Ureter (tissue), 1 donor: ENCODE measurements around the gene HEATR1. TPM values are rescaled to one million over a fixed set of nuclear protein-coding genes. Genes with fewer than 3 reads are reported as not detected.
"Not testable (repeated sequence)": the region's sequence is repeated elsewhere in the genome, so short reads cannot be mapped to it uniquely, and the experiment has no call there.

ENCODE experiments used
- DNase-seq: peaks from one replicate; pipeline ENCODE4 v3.0.0-alpha.2; 2020; ENCODE audit warnings: low spot score
- total RNA-seq: library from RNA; stranded (reverse); gene quantifications from one replicate; pipeline ENCODE4 v1.2.4, GENCODE V29; 2023
- donor health status: DM: yes; HTN: yes; CAD: no.

HEATR1 gene, protein sequence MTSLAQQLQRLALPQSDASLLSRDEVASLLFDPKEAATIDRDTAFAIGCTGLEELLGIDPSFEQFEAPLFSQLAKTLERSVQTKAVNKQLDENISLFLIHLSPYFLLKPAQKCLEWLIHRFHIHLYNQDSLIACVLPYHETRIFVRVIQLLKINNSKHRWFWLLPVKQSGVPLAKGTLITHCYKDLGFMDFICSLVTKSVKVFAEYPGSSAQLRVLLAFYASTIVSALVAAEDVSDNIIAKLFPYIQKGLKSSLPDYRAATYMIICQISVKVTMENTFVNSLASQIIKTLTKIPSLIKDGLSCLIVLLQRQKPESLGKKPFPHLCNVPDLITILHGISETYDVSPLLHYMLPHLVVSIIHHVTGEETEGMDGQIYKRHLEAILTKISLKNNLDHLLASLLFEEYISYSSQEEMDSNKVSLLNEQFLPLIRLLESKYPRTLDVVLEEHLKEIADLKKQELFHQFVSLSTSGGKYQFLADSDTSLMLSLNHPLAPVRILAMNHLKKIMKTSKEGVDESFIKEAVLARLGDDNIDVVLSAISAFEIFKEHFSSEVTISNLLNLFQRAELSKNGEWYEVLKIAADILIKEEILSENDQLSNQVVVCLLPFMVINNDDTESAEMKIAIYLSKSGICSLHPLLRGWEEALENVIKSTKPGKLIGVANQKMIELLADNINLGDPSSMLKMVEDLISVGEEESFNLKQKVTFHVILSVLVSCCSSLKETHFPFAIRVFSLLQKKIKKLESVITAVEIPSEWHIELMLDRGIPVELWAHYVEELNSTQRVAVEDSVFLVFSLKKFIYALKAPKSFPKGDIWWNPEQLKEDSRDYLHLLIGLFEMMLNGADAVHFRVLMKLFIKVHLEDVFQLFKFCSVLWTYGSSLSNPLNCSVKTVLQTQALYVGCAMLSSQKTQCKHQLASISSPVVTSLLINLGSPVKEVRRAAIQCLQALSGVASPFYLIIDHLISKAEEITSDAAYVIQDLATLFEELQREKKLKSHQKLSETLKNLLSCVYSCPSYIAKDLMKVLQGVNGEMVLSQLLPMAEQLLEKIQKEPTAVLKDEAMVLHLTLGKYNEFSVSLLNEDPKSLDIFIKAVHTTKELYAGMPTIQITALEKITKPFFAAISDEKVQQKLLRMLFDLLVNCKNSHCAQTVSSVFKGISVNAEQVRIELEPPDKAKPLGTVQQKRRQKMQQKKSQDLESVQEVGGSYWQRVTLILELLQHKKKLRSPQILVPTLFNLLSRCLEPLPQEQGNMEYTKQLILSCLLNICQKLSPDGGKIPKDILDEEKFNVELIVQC (N-terminal part only)
- total RNA-seq: 56.3 TPM

DNA sequence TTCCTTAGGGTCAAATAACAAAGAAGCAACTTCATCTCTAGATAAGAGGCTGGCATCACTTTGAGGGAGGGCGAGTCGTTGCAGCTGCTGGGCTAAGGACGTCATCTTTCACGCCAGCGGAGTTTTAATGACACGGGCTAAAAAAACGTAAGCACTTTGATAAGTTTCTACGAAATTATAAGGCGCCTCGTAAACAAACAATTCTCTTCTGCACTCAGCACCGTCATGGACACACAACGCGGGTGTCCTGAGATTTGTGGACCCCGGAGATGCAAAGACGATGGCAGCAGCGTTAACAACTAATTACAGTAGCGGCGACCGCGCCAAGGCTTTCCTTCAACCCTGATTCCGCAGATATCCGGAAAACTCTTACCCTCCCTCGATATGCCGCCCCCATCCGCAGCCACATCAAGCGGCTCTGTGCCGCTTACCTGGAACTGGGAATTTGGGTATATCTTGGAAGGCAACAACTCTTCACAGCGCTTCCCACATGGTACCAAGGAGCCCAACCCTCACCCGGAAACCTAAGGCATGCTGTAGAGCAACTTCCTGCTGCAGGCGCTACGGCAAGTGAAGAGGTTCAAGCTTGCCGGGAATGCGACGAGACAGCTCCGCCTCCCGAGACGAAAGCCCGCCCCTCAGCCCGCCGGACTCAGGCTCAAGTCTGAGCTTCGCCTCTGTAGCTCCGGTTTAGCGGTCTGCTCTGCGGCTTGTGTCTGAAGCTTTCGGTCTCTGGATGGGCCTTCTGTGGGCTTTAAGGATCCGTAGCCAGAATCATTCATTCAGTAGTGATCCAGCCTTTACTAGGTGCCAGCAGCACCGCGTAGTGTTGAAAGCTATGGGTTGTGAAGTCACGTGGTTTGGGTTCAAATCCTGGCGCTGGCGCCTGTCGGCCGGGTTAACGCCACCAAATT is at the start of gene HEATR1:
Gene HEATR1 (minus strand): TSS at position 526 of the 914 bp plus-strand sequence. CDS start 421 bp downstream, at position 105.
- peak; percentile 95 for DNase-seq

DNA sequence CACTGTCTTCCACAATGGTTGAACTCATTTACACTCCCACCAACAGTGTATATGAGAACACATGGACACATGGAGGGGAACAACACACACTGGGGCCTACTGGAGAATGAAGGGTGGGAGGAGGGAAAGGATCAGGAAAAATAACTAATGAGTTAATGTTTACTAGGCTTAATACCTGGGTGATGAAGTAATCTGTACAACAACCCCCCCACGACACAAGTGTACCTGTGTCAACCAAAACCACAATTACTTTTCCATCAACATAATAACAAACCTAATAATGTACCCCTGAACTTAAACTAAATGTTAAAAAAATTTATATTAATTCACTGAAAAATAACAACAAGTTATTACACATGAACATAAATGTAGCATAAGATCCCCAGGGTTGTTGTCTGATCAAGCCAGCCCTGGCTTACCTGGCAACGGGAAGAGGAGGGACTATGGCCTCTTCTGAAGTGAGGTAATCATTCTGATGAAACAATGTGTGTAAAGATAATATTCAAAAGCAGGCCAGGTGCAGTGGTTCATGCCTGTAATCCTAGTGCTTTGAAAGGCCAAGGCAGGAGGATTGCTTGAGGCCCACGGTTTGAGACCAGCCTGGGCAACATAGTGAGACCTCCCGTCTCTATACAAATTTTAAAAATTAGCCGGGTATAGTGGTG is 40.8 kb upstream of the HEATR1 start:
- DNase-seq: no peak

DNA sequence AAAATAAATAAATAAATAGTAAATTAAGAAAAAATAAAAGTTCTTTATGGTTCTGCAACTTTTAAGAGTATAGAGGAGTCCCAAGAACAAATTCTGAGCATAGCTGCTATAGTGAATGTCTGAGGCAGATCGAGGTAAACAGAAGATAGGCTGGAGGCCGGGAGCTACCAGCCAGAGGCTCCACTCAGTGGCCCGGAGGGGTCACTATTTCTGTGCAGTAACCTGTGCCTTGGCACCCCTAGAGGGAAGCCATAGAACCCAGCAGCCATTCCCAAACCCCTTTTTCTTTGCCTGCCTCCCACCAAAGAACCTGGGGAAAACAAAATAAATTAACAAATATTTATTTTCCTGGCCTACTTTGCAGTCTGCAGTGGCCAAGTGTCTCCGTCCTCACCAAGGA is 38.4 kb upstream of the HEATR1 start:
- DNase-seq: no peak

DNA sequence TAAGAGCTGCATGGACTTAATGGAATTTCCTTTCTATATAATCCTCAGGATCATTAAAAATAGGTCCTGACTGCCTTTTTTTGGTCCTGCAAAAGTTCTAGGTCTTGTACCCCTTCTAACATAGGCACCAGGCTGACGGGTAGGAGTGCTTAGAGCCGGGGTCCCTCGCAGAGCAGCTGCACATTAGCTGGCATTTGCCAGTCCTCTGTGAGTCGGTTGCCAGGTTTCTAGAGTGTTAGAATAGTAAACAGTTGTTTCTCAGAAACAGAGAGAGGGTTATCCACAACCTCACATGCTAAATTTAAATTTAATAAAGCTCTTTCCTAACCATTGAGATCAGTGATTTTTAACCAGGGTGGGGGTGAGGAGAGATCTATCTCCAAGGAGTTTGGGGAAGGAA is 35.4 kb upstream of the HEATR1 start:
- no peak for DNase-seq

DNA sequence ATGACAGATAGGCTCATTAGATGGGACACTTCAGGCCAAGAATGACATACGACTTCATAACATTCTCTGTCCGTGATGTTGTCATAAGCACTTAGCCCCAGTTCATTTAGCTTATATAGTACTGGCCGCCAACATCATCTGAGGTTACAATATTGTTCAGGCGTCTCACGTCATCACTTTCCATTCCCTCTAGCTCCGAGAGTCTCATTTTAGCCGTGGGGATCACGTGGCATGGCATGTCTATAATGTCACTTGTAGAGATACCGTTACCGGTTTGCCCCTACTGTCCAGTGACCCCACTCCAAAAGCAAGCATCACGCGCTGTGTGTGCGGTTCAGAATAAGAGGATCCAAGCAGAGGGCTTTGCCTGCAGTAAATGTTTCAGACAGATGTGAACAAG is 34.6 kb upstream of the HEATR1 start:
- no peak for DNase-seq

DNA sequence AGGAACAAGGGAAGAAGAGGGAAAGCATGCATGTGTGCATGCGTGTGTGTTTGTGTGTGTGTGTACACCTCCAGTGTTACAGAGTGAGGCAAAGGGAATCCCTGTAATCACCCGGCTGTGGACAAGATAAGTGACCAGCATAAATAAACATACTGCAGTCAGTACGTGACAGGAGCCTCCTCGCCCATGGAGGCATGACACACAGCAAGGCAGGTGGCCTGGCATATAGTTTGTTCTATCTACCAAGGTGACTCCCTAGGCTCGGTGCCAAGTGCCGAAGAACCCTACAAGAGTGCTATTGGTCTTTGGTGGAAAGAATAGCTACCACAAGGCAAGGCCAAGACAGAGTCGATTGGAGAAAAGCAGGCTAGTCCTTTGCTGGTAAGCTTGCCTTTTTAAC is 31.7 kb upstream of the HEATR1 start:
- no peak for DNase-seq

DNA sequence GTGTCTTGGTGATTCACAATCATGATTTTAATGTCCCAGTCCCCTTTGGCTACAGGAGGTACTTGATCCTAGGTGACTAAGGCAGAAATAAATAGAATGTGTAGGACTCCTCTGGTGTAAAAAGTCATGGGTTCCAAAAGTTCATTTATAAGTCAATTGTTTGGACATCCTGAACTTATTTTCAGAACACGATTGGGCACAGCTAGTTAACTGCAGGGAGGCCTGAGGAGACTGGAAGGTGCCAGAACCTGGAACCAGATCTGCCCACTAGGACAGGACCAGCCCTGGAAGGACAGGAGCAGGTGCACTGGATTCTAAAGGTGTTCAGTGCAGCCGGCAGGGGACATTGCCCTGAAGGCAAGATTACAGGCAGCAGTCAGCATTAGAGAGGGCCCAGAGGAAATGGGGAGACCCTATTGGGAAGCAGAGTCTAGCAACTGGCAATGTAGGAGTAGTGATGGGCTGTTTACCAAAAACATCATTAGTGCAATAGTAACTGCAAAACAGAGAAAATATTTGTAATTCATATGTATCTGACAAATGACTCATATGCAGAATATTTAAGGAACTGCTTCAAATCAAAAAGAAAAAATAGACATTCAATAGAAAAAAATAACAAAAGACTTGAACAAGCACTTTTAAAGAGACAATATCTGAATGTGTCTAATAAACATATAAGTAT is 23.6 kb upstream of the HEATR1 start:
- no peak for DNase-seq

DNA sequence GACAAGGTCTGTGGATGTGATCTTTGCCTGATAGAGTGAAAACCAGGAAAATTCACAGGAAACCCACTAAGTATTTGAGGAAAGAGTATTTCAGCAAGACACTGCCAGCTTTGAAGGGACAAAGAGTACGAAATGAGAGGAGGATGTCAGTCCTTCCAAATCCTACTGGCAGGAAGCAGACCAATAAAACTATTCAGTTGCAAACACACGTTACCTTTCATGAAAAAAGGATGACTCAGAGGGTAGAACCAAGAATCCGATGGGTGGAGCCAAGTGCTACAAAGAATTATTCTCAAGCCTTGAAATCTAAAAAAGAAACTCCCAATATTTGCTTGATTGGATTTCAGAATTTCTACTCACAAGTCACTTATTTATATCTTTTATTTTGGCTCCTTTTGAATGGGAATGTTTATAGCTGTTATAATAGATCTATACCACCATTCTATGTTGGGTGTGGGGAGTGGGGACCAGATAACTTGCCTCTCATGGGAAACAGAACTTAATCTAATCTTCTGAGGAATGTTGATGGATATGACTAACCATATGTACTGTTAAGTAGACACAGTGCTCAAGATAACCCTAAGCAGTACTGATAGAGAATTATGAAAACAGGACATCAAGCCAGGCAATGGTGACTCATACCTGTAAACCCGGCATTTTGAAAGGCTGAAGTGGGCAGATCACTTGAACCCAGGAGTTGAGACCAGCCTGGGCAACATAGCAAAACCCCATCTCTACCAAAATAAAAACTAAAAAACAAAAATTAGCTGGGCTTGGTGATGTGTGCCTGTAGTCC is 19.3 kb upstream of the HEATR1 start:
- DNase-seq: no peak

DNA sequence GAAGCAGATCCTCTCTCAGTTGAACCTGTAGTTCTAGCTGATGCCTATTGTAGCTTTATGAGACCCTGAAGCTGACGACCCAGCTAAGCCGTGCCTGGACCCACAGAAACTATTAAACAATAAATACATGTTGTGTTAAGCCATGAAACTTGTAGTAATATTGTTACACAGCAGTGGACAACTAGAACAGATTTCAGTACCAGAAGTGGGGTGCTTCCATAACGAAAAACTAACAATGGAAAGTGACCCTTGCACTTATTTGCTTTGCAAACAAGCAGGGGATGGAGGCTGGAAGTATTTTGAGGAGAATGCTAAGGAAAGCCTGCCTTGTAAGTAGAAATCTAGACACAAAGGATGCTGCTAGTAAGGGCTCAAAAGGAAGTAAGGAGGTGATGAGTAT is 18.1 kb upstream of the HEATR1 start:
- DNase-seq: no peak

DNA sequence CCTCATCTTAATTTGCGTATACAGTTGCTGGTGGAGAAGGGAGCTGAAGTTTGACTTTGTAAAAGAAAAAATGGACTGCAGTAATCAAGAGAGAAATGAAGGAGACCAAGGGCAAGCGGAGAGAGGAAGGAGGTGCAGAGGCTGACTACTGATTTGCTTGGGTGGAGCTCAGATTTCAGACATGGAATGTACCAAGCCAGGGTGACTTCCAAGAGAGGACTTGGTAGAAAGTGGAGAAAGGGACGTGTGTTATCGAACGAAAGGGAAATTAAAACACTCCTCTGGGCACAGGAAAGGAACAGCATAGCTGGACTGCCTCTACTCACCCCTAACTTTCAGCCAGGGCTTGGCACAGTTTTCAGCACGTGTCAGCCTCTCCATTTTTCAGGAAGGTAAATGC is 15.1 kb upstream of the HEATR1 start:
- DNase-seq: no peak

DNA sequence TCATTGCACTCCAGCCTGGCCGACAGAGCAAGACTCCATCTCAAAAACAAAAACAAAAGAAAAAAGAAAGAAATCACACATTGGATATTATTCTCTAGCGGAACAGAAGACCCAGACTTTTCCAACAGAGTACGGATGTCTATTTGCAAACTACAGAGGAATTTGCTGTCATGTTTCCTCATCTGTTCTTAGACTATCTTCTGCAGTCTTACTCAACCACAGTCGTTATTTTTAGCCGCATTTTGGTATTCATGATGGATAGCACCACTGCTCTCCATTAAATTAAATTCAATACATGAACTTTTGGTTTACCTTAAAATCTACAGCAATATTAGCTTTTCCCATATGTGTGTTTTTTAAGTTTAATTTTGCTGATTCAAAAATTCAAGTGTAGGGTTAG is 14.2 kb upstream of the HEATR1 start:
- no peak for DNase-seq

DNA sequence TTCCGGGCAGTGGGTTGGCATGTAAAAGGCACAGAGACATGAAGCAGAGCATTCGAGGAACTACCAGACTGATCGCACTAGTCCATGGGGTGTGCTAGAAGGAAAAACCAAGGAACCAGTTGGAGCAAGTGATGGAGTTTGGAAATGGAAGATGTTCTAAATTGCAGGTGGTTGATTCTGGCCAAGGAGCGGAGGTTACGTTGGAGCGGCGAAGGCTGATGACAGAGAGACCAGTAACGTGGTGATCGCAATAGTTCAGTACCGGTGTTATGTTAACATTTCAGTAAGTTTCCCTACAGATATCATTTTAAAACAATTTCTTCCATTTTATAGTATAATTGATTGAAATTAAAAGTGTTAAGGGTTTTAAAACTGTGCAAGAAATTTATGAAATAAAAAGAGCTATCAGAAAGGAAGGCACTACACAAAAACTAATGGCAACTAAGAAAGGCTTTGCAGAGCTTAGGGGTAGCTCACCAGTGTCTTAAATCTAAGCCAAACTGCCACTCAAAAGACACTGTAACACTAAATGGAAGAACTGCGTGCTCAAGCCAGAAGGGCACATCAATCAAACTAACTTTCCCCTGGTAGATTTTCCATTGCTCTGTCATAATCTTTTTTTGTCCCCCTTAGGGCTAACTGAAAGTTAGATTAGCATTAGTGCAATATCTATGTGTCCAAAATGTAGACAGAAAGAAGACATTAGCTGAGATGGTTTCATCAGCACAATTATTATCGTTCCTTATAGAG is 11.3 kb upstream of the HEATR1 start:
- no peak for DNase-seq

DNA sequence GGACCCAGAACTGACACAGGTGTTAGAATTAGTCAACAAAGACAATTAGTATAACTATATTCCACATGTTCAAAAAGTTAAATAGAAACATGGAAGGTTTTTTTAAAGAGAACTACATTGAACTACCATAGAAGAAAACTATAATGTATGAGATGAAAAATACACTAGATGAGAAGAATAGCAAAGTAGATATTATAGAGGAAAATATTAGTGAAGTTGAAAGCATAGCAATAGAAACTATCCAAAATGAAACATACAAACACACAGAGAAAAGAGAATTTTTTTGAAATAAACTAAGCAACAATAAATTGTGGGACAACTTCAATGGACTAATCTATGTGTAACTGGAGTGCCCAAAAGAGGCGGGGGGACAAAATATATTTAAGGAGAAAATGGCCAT is 8.0 kb upstream of the HEATR1 start:
- no peak for DNase-seq

DNA sequence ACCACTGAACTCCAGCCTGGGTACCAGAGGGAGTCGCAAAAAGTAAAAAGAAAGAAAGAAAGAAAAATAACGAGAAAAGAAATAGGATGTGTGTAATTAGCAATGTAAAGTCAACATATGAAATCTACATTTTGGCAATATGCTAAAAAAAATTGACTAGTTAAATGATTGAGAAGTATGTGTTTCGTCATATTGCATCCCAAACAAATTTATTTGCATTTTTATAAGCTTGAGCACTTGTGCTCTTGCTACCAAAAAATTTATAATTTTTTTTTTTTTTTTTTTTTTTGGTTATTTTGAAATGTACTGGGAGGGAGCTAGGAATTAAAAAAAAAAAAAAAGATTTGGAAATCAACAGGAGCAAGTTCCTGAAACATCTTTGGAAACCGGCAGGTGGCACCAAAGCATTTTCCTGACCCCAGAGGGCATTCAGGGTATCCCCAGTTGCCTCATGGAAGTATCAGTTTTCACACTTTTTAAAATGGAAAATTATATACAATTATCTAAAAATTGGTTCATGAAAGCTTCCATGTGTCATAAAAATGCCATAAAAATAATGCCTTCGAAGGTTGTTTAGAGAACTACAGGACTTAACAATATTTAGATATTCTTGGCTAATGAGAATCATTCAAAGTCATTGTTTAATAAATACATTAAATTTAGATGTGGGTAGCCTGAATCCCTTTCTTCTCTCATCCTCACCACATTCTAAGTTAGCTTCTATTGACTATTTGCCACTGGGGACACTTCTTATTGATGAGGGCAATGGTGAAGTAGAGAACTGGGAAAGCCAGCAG is 4.8 kb upstream of the HEATR1 start:
- DNase-seq: no peak

DNA sequence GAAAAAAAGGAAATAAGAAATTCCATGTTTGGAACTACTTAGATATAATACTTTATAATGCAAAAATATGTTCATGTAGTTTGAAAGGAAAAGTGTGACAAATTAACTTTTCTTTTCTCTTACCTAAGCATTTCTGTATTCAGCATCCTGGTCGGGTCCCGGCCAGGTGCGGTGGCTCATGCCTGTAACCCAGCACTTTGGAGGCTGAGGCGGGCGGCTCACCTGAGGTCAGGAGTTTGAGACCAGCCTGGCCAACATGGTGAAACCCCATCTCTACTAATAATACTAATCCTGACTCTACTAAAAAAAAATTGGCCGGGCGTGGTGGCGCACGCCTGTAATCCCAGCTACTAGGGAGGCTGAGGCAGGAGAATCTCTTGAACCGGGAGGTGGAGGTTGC is 3.3 kb upstream of the HEATR1 start:
- DNase-seq: not testable (repeated sequence)

DNA sequence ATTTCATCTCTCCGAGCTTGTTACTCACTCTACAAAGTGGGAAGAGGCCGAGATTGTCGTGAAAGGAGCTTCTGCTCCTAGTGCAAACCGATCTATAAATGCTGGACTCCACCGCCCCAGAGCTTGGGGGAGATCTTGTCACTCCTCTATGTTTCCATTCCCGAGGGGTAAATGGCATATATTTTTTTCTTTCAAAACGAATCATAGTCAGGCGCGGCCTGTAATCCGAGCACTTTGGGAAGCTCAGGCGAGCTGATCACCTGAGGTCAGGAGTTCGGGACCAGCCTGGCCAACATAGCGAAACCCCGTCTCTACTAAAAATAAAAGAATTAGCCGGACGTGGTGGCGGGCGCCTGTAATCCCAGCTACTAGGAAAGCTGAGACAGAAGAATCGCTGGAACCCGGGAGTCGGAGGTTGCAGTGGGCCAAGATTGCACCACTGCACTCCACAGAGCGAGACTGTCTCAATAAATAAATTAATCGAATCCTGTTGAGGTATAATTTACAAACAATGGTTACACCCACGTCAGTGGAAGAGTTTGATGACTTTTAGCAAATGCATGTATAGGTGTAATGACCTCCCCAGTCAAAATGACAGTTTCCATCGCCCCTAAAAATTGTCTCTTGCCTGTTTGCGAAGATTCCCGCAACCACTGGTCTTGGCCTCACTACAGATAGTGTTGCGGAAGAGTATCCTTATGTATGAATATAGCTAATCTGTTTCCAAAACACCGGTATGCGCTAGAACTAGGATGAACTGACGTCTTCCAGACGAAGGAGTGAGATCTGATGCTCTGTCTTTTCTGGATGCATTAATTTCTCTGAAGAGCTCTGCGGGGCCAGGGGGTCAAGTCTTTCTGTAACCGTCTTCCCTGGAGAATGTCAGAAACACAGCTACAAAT is 840 bp upstream of the HEATR1 start:
- no peak for DNase-seq
